ENCODE results near the gene POLL. TPM values are rescaled to one million over a fixed set of nuclear protein-coding genes. Genes with fewer than 3 reads are reported as not detected.

POLL gene
- polyA plus RNA-seq, 2 of the 4 experiments (the other 2 are of a cell fraction) = 13.3 to 16.7 TPM

- ChIA-PET POLR2A (interaction anchor here (0.6 to 1.7 kb wide), 3 partner anchors 10 to 420 kb away, joined by 3 to 8 read pairs (median 7); partner anchors contain the start of genes DPCD and POLL), CTCF (interaction anchor here (0.6 to 4.9 kb wide), 7 partner anchors 11 to 528 kb away, joined by 3 to 30 read pairs (median 3); partner anchors contain the start of genes DPCD and POLL)
- Histone ChIP-seq H3K4me2 (no peak overlapping the region), H3K27ac (peak overlapping the region in 1 of 2 experiments; percentile 44; a peak in 1 of 6 replicates), H3K4me3 (no peak overlapping the region), H3K9me3 (peaks cover 13% of the 10 kb centered on the region; the same call in 2 of the 3 replicates), H3K4me1 (peaks cover 7% of the 10 kb centered on the region; the same call in 2 of the 3 replicates)
- 83% methylated on average over 7 of the region's 7 CpGs for WGBS (ENCODE audit: missing lambda C conversion rate)
- FAIRE-seq (no peak), DNase-seq (ENCODE audit: low read depth in 1 of 2, low spot score in 1 of 2) (peak in 1 of 2 experiments; percentile 58), ATAC-seq (no peak)
- TF ChIP-seq KDM5A (IDR thresholded peaks at IDR 0.05) = no peak
- peak; percentile 27 for TF ChIP-seq MAFK (IDR thresholded peaks at IDR 0.05; ENCODE audit: partially characterized antibody)
These were observed 11.7 kb downstream of the POLL start for GRCh38 chr10:101576211-101576863.

GRCh38 chr10:101575580-101576210 lies 12.4 kb downstream of the POLL start:
- POLR2A ChIA-PET = interaction anchor here (0.6 to 1.7 kb wide), 3 partner anchors 10 to 419 kb away, joined by 3 to 8 read pairs (median 7); partner anchors contain the start of genes DPCD and POLL
- no peak for FAIRE-seq

More at GRCh38 chr10:101575580-101576210, 12.4 kb downstream of the POLL start:
- no peak overlapping the region for H3K4me2 ChIP-seq
- TF ChIP-seq HDAC2 (IDR thresholded peaks at IDR 0.05) (no peak), HMGXB4 (CRISPR knock-in tag; IDR thresholded peaks at IDR 0.05; ENCODE audit: borderline replicate concordance) (no peak), CEBPB (IDR thresholded peaks at IDR 0.05) (no peak), TP53 (CRISPR knock-in tag; IDR thresholded peaks at IDR 0.05) (no peak), ZC3H11A (IDR thresholded peaks at IDR 0.05) (no peak), E2F6 (IDR thresholded peaks at IDR 0.05; ENCODE audit: borderline replicate concordance, low read depth) (no peak), MAZ (IDR thresholded peaks at IDR 0.05; ENCODE audit: borderline replicate concordance, low read depth, low read length) (no peak), EP300 (IDR thresholded peaks at IDR 0.05) (no peak), BHLHE40 (IDR thresholded peaks at IDR 0.05; ENCODE audit: low read depth, low read length) (no peak), HOXA7 (CRISPR knock-in tag; IDR thresholded peaks at IDR 0.05) (no peak), RFX5 (IDR thresholded peaks at IDR 0.05) (no peak), BCL3 (IDR thresholded peaks at IDR 0.05) (no peak), CHD2 (IDR thresholded peaks at IDR 0.05; ENCODE audit: low read length, partially characterized antibody) (no peak), CTCF (IDR thresholded peaks at IDR 0.05) (no peak)
- peaks cover 13% of the 10 kb centered on the region; the same call in 2 of the 3 replicates for H3K9me3 ChIP-seq
- H3K4me1 ChIP-seq = peaks cover 11% of the 10 kb centered on the region; the same call in 2 of the 3 replicates
- ATAC-seq = no peak
- 97% methylated on average over 3 of the region's 7 CpGs for WGBS (ENCODE audit: missing lambda C conversion rate)
- H3K27ac ChIP-seq = no peak overlapping the region
- CTCF ChIA-PET = interaction anchor here (0.6 to 4.9 kb wide), 8 partner anchors 12 to 527 kb away, joined by 3 to 30 read pairs (median 3); partner anchors contain the start of genes DPCD and POLL
- H3K4me3 ChIP-seq = no peak overlapping the region
- no peak for DNase-seq (ENCODE audit: low read depth in 1 of 2, low spot score in 1 of 2)
